ENCODE data around the gene CPSF6. TPM values are rescaled to one million over a fixed set of nuclear protein-coding genes. Genes with fewer than 3 reads are reported as not detected.

The CPSF6 gene
- total RNA-seq, 1 experiment from 2014 or later = 88.4 TPM

- no peaks in the 10 kb centered on the region for H3K9me2 ChIP-seq (ENCODE audit: insufficient read depth)
- BruUV-seq (replicated peaks) = no TSS peak
- intact Hi-C loops (cut with micrococcal nuclease) = no loop called here
- ATAC-seq (no peak), DNase-seq (ENCODE audit: low read depth, low spot score) (no peak)
- no peak overlapping the region for H2AFZ ChIP-seq (ENCODE audit: low read depth, low read length, poor library complexity, severe bottlenecking)
- peaks cover 16% of the 10 kb centered on the region; the same call in 1 of the 2 replicates for H4K20me1 ChIP-seq (ENCODE audit: insufficient read depth)
- CTCF ChIA-PET = no interaction called here
- peaks cover 23% of the 10 kb centered on the region for H3K79me2 ChIP-seq (ENCODE audit: insufficient read depth, low read length)
- no peaks in the 10 kb centered on the region for H3K27me3 ChIP-seq (ENCODE audit: insufficient read depth, low read length)
- RAD21 ChIA-PET (ENCODE audit: low non-redundant PET in 1 of 2, low total read pairs in 2 of 2, uncharacterized antibody in 2 of 2, unreplicated experiment in 2 of 2) = no interaction called here
- H3K9me3 ChIP-seq (ENCODE audit: control insufficient read depth in 1 of 2, insufficient read depth in 1 of 2, low read depth in 1 of 2, low read length in 2 of 2) = no peaks in the 10 kb centered on the region
- H3K9ac ChIP-seq (ENCODE audit: low read length) = no peak overlapping the region
- TF ChIP-seq EZH2phosphoT487 (IDR thresholded peaks at IDR 0.05; ENCODE audit: borderline replicate concordance) (no peak), ZNF274 (IDR thresholded peaks at IDR 0.05; ENCODE audit: low read depth, low read length) (no peak), POLR2A (IDR thresholded peaks at IDR 0.05; ENCODE audit: borderline replicate concordance, extremely low read depth, insufficient read depth, insufficient read length) (no peak), EGR1 (IDR thresholded peaks at IDR 0.05; ENCODE audit: low read depth) (no peak), ATF3 (IDR thresholded peaks at IDR 0.05) (no peak), RAD21 (IDR thresholded peaks at IDR 0.05; ENCODE audit: low read depth) (no peak)
- H3K27ac ChIP-seq (ENCODE audit: low read depth, low read length) = no peak overlapping the region
- H3K4me2 ChIP-seq (ENCODE audit: low read length) = no peak overlapping the region
- H3K4me1 ChIP-seq (ENCODE audit: control insufficient read depth in 1 of 2, insufficient read depth in 2 of 2, low read length in 2 of 2) = no peaks in the 10 kb centered on the region
- POLR2A ChIA-PET = no interaction called here
- H3K4me3 ChIP-seq (replicated peaks in 1 of 2; ENCODE audit: low read depth in 1 of 2, low read length in 2 of 2) = no peak overlapping the region
- peaks cover 6 to 23% of the 10 kb centered on the region in 2 experiments; a peak in 3 of 4 replicates for H3K36me3 ChIP-seq (ENCODE audit: control insufficient read depth in 1 of 2, insufficient read depth in 2 of 2, low read length in 2 of 2)
Observed at GRCh38 chr12:69272511-69272910, 33.1 kb downstream of the CPSF6 start.

DNA sequence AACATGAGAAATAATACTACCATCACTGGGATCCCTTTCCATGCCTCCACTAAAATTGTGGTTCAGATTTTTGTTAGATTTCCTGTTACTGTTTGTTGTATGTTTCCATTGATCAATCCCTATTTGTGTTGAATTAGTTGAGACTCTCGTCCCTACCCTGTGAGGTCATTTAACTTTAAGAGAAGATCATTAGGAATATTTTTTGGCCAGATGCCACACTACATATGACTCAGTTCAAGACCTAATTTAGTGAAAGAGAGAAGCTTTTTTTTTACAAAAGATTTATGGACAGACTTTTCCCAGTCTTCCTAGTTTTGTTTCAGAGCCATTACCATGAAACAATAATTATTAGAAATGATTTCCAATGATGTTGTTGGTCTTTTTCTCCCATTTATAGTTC is 35.5 kb downstream of the CPSF6 start:
- H3K9ac ChIP-seq (ENCODE audit: low read length) = no peak overlapping the region
- ChIA-PET CTCF (interaction anchor here (1.9 kb wide), 1 partner anchor 118 kb away, joined by 4 read pairs; no protein-coding TSS in a partner anchor), POLR2A (no interaction called here), RAD21 (ENCODE audit: low non-redundant PET in 1 of 2, low total read pairs in 2 of 2, uncharacterized antibody in 2 of 2, unreplicated experiment in 2 of 2) (no interaction called here)
- intact Hi-C loops (cut with micrococcal nuclease) = no loop called here
- BruUV-seq (replicated peaks) = no TSS peak
- TF ChIP-seq POLR2AphosphoS5 (IDR thresholded peaks at IDR 0.05; ENCODE audit: low read depth, low read length) (no peak), ZNF274 (IDR thresholded peaks at IDR 0.05; ENCODE audit: low read depth, low read length) (no peak), CTCF (IDR thresholded peaks at IDR 0.05 in 2 of 3, conservative IDR thresholded peaks at IDR 0.05 in 1 of 3; ENCODE audit: borderline replicate concordance in 1 of 3, insufficient read depth in 1 of 3, low read depth in 2 of 3, low read length in 2 of 3) (no peak)
- H4K20me1 ChIP-seq (ENCODE audit: insufficient read depth) = peaks cover 10% of the 10 kb centered on the region; the same call in 1 of the 2 replicates
- no peak overlapping the region for H3K4me3 ChIP-seq (replicated peaks in 1 of 2; ENCODE audit: low read depth in 1 of 2, low read length in 2 of 2)
- no peaks in the 10 kb centered on the region for H3K27me3 ChIP-seq (ENCODE audit: insufficient read depth, low read length)
- no peak overlapping the region for H2AFZ ChIP-seq (ENCODE audit: low read depth, low read length, poor library complexity, severe bottlenecking)
- DNase-seq (ENCODE audit: low read depth, low spot score) (no peak), ATAC-seq (no peak)
- H3K27ac ChIP-seq (ENCODE audit: low read depth, low read length) = no peak overlapping the region
- no peaks in the 10 kb centered on the region for H3K4me1 ChIP-seq (ENCODE audit: control insufficient read depth in 1 of 2, insufficient read depth in 2 of 2, low read length in 2 of 2)
- no peaks in the 10 kb centered on the region for H3K9me3 ChIP-seq (ENCODE audit: control insufficient read depth in 1 of 2, insufficient read depth in 1 of 2, low read depth in 1 of 2, low read length in 2 of 2)
- peaks cover 4 to 13% of the 10 kb centered on the region in 2 experiments; a peak in 2 of 4 replicates for H3K36me3 ChIP-seq (ENCODE audit: control insufficient read depth in 1 of 2, insufficient read depth in 2 of 2, low read length in 2 of 2)
- H3K9me2 ChIP-seq (ENCODE audit: insufficient read depth) = no peaks in the 10 kb centered on the region
- no peak overlapping the region for H3K4me2 ChIP-seq (ENCODE audit: low read length)
- H3K79me2 ChIP-seq (ENCODE audit: insufficient read depth, low read length) = peaks cover 6% of the 10 kb centered on the region; the same call in 1 of the 2 replicates
